Psoas muscle (tissue), 8 donors: ENCODE results near the gene MMP7. TPM values are rescaled to one million over a fixed set of nuclear protein-coding genes. Genes with fewer than 3 reads are reported as not detected.

ENCODE experiments used
- ATAC-seq, 4 donors: fragments of 200-7000 bp; cut with Tn5 transposase; one replicate each; pipeline ENCODE4 v1.9.1; 2020; ENCODE audit warnings: moderate library complexity in 3 of 4, mild to moderate bottlenecking in 2 of 4
- DNase-seq, 2 donors: peaks; one replicate each; pipeline ENCODE4 v3.0.0-alpha.2; 2020
- H3K27ac ChIP-seq: fragments of 200-600 bp; one replicate; pipeline ENCODE4 v1.8.0; 2022
- H3K27me3 ChIP-seq, 3 donors: fragments of 200-600 bp in 1 of 3; one replicate each; pipeline versions ENCODE4 v1.6.1 to v1.8.0; 2013 to 2022; ENCODE audit warnings: low read length in 2 of 3, mild to moderate bottlenecking in 2 of 3, moderate library complexity in 1 of 3; ENCODE audit not compliant: insufficient read depth in 3 of 3
- H3K36me3 ChIP-seq, 2 donors: fragments of 200-600 bp in 1 of 2; one replicate each; pipeline versions ENCODE4 v1.6.1 to v1.8.0; 2013 to 2022; ENCODE audit warnings: low read depth in 1 of 2, mild to moderate bottlenecking in 1 of 2, moderate library complexity in 1 of 2; ENCODE audit not compliant: insufficient read depth in 1 of 2
- H3K4me1 ChIP-seq: fragments of 200-600 bp; one replicate; pipeline ENCODE4 v1.8.0; 2022
- H3K4me3 ChIP-seq: fragments of 200-600 bp; one replicate; pipeline ENCODE4 v1.8.0; 2022; ENCODE audit warnings: mild to moderate bottlenecking
- H3K9me3 ChIP-seq: fragments of 200-600 bp; one replicate; pipeline ENCODE4 v1.8.0; 2022
- WGBS, 3 donors: extraction: QIAGEN DNeasy Blood & Tissue Kit; methylation state at CpG; one replicate each; pipeline versions ENCODE4 v1.1.6 to v1.1.7; 2013; 5-methylcytosine and 5-hydroxymethylcytosine counted together
- intact Hi-C, 2 donors: fragments of 100-400 bp; cut with DNase I; formaldehyde crosslinking; loops; one replicate each; pipeline versions ENCODE4 v1.11.0 to v1.14.2; 2022
- polyA plus RNA-seq, 3 donors: library from polyadenylated mRNA; stranded (reverse); fragments of 200-250 nt; gene quantifications; one replicate each; pipeline ENCODE4 v1.2.3, GENCODE V29; 2013
- total RNA-seq, 4 donors: library from RNA; stranded (reverse); fragmentation: NEBNext Ultra II Directional in 2 of 4; extraction: Animal tissue kit (Norgen Biotek cat#: 25700) in 2 of 4; gene quantifications; one replicate each; pipeline versions ENCODE4 v1.2.1 to v1.2.4, GENCODE V29; 2021 to 2023
- TF ChIP-seq, protein P1 (sequence below): fragments of 200-600 bp; IDR thresholded peaks from one replicate; pipeline ENCODE4 v1.8.0; 2022; ENCODE audit warnings: antibody characterized with exemption
- donor health status: healthy with polysubstance abuse.
- donor health status: DM: no; HTN: no; CAD: no; lungs with moderate emphysema.
- donor health status: Bipolar disorder and iron deficiency.
- donor health status: healthy.
- donor health status: DM: yes; HTN: yes; CAD: no.
- donor health status: DM: no; HTN: no; CAD: no.
- donor health status: DM: no; HTN: no; CAD: no.
- donor health status: DM: yes; HTN: yes; CAD: no.

MMP7 gene
- total and polyA plus RNA-seq, 7 donors = 0.31 TPM; not detected in 6

DNA sequence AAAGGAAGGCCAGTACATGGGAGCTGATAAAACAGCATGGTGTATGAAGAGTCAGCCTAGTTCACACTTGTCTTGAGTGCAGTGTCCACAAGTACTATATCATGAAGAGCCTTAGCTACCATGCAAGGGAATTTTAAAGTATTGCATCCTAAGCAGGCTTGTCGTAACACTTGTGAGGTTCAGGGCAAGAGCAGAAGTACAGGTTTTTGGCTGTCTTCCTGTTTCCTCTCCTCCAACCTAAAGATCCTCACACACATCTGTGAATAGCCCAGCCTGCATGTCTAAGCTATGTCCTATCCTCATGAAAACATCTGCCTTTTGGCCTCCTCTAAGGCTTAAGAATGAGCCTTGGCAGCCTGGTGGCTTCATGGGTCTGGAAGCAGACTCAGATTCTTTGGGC lies 43.3 kb downstream of the MMP7 start:
- WGBS, 3 donors = 28 to 100% (median 86%) methylated on average over 1 of the region's 1 CpG
- no peaks in the 10 kb centered on the region for H3K36me3 ChIP-seq
- intact Hi-C loops = no loop called here
- no peak overlapping the region for H3K4me3 ChIP-seq
- H3K4me1 ChIP-seq = no peaks in the 10 kb centered on the region
- DNase-seq = no peak
- ATAC-seq = no peak
- no peaks in the 10 kb centered on the region for H3K9me3 ChIP-seq
- TF ChIP-seq, protein P1, sequence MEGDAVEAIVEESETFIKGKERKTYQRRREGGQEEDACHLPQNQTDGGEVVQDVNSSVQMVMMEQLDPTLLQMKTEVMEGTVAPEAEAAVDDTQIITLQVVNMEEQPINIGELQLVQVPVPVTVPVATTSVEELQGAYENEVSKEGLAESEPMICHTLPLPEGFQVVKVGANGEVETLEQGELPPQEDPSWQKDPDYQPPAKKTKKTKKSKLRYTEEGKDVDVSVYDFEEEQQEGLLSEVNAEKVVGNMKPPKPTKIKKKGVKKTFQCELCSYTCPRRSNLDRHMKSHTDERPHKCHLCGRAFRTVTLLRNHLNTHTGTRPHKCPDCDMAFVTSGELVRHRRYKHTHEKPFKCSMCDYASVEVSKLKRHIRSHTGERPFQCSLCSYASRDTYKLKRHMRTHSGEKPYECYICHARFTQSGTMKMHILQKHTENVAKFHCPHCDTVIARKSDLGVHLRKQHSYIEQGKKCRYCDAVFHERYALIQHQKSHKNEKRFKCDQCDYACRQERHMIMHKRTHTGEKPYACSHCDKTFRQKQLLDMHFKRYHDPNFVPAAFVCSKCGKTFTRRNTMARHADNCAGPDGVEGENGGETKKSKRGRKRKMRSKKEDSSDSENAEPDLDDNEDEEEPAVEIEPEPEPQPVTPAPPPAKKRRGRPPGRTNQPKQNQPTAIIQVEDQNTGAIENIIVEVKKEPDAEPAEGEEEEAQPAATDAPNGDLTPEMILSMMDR = no peak
- no peak overlapping the region for H3K27ac ChIP-seq
- no peaks in the 10 kb centered on the region for H3K27me3 ChIP-seq

DNA sequence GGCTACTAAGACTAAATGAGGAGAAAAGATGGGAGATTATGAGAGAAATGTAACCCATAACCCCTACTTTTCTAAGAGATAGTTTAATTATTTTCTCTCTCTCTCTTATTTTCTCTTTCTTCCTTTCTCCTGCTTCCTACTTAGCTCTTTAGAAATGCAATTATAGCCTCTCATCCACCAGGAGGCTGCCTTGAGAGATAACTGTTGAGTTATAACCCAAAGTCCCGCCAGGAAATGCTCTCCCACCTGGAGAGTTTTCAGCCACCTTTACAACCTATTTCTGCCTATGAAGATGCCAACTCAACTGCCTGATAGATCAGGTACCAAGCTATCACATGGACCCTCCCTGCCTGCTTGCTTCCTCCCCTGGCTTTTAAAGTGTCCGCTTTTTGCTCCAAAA lies 44.0 kb downstream of the MMP7 start:
- no peak overlapping the region for H3K4me3 ChIP-seq
- 89 to 92% (median 90%) methylated on average over 2 of the region's 2 CpGs for WGBS, 3 donors
- no peaks in the 10 kb centered on the region for H3K36me3 ChIP-seq
- H3K4me1 ChIP-seq = no peaks in the 10 kb centered on the region
- no peaks in the 10 kb centered on the region for H3K27me3 ChIP-seq
- DNase-seq = no peak
- ATAC-seq = no peak
- intact Hi-C loops = no loop called here
- no peaks in the 10 kb centered on the region for H3K9me3 ChIP-seq
- H3K27ac ChIP-seq = no peak overlapping the region
- TF ChIP-seq, protein P1 = no peak

DNA sequence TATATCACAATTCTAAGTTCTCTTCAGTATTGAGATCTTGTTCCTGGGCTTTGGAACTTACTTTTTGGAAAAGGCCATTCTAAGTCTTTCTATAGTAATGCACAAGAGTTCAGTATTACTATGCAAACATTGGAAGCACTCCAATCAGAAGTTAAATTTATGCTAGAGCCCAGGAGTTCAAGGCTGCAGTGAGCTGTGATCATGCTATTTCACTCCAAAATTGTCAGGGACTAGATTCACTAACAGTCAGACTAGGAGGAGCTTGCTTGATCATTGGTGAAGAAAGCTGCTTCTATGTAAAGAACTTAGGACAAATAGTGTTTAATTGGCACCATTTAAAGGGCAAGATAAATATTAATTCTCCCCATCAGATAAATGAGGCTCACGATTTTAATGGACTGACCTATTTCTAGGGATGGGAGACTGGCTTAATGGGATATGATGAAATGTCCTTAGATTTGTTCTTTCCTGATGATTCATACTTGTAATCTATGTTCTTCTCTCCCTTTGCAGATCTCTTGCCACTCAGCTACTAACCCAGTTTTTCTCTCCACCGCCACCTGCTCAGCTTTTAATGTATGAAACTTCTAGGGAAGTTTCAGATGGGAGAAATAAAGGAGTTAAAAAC lies 45.3 kb downstream of the MMP7 start:
- H3K4me3 ChIP-seq = no peak overlapping the region
- H3K9me3 ChIP-seq = no peaks in the 10 kb centered on the region
- DNase-seq = no peak
- intact Hi-C loops = no loop called here
- no peak overlapping the region for H3K27ac ChIP-seq
- TF ChIP-seq, protein P1 = no peak
- H3K4me1 ChIP-seq = no peaks in the 10 kb centered on the region
- H3K27me3 ChIP-seq = no peaks in the 10 kb centered on the region
- 83 to 100% (median 94%) methylated on average over 2 of the region's 2 CpGs for WGBS, 3 donors
- ATAC-seq = no peak
- no peaks in the 10 kb centered on the region for H3K36me3 ChIP-seq

DNA sequence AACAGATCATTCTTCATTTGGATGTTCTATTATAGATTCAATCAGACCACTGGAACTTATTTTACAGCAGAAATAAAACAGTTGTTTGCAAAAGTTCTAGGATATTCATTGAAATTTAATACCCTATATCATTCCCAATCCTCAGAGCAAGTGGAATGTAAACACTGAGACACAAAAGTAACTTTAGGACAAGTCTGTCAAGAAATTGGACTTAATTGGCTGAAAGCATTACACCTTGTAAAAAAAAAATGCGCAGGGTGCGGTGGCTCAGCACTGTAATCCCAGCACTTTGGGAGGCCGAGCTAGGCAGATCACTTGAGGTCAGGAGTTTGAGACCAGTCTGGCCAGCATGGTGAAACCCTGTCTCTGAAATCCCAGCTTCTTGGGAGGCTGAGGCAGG lies 48.1 kb downstream of the MMP7 start:
- TF ChIP-seq, protein P1 = no peak
- Histone ChIP-seq H3K27me3 (no peaks in the 10 kb centered on the region), H3K36me3 (no peaks in the 10 kb centered on the region), H3K9me3 (no peaks in the 10 kb centered on the region), H3K4me1 (no peaks in the 10 kb centered on the region), H3K27ac (no peak overlapping the region), H3K4me3 (no peak overlapping the region)
- no peak for ATAC-seq
- intact Hi-C loops = no loop called here
- DNase-seq = no peak
- WGBS, 3 donors = 53 to 79% (median 62%) methylated on average over 3 of the region's 3 CpGs

DNA sequence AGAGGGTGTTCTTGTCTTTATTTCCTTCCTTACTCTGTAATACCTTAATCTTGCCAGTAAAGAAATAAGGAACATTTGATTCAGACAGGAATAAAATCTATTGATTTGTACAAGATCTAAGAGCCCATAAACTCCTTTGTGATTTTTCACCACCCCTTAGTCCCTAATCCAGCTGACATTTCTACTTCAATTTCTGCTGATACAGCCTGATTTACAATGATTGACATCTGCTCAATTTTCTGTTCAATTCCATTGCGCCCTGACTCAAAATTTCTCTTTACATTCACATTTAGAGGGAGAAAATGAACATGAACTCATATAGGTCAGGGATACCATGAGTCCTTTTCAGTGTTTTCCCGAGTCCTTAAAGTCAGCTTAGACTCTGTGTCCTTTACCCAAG lies 50.8 kb downstream of the MMP7 start:
- intact Hi-C loops = no loop called here
- WGBS, 3 donors = 94 to 96% (median 95%) methylated on average over 2 of the region's 2 CpGs
- Histone ChIP-seq H3K36me3 (no peaks in the 10 kb centered on the region), H3K4me3 (no peak overlapping the region), H3K4me1 (no peaks in the 10 kb centered on the region), H3K27me3 (no peaks in the 10 kb centered on the region), H3K27ac (no peak overlapping the region), H3K9me3 (no peaks in the 10 kb centered on the region)
- TF ChIP-seq, protein P1 = no peak
- no peak for ATAC-seq
- no peak for DNase-seq
